Keratinocyte (primary cell): ENCODE data around the gene MSANTD1. TPM values are rescaled to one million over a fixed set of nuclear protein-coding genes. Genes with fewer than 3 reads are reported as not detected.

Experiments
- DNase-seq: peaks from one replicate; pipeline ENCODE4 v3.0.0-alpha.2; 2011; ENCODE audit warnings: low read depth, missing footprints, low spot score
- FAIRE-seq: peaks from 2 replicates; lab custom pipeline; 2011; peaks lifted over from hg19 to GRCh38; lab: Jason Lieb, UNC
- H2AFZ ChIP-seq: 2 replicates; pipeline ENCODE4 v1.6.0; 2012; ENCODE audit warnings: low read length, control low read depth, inconsistent platforms; ENCODE audit not compliant: control insufficient read depth
- H3K27ac ChIP-seq: 2 replicates; pipeline ENCODE4 v1.5.1; 2011; ENCODE audit warnings: low read length; ENCODE audit not compliant: control insufficient read depth, insufficient read depth
- H3K27me3 ChIP-seq: 3 replicates; pipeline ENCODE4 v1.6.0; 2011; ENCODE audit warnings: low read length; ENCODE audit not compliant: control insufficient read depth, insufficient read depth; ENCODE audit errors: extremely low read depth
- H3K36me3 ChIP-seq, 2 experiments: 2 replicates in 1 of 2; 3 replicates in 1 of 2; pipeline ENCODE4 v1.5.1; 2011; ENCODE audit warnings: low read length in 2 of 2, mild to moderate bottlenecking in 1 of 2; ENCODE audit not compliant: control insufficient read depth in 2 of 2, insufficient read depth in 2 of 2; ENCODE audit errors: extremely low read depth in 1 of 2
- H3K4me1 ChIP-seq: 3 replicates; pipeline ENCODE4 v1.5.1; 2011; ENCODE audit warnings: low read length; ENCODE audit not compliant: control insufficient read depth, insufficient read depth; ENCODE audit errors: extremely low read depth
- H3K4me2 ChIP-seq: 3 replicates; pipeline ENCODE4 v1.6.0; 2011; ENCODE audit warnings: low read depth, low read length; ENCODE audit not compliant: control insufficient read depth, insufficient read depth; ENCODE audit errors: extremely low read depth
- H3K4me3 ChIP-seq, 3 experiments: fragments of 200-600 bp in 1 of 3; sonication (generic) in 1 of 3; 2 replicates in 2 of 3; 3 replicates in 1 of 3; pipeline ENCODE4 v1.5.1; 2011 to 2016; ENCODE audit warnings: low read length in 3 of 3, mild to moderate bottlenecking in 3 of 3, control low read depth in 2 of 3, inconsistent platforms in 1 of 3, low read depth in 1 of 3, mixed read lengths in 1 of 3, mixed run types in 1 of 3, moderate library complexity in 1 of 3; ENCODE audit not compliant: control insufficient read depth in 2 of 3, insufficient read depth in 2 of 3; ENCODE audit errors: extremely low read depth in 1 of 3
- H3K79me2 ChIP-seq: 2 replicates; pipeline ENCODE4 v1.6.0; 2012; ENCODE audit warnings: low read length; ENCODE audit not compliant: control insufficient read depth, insufficient read depth
- H3K9ac ChIP-seq: 3 replicates; pipeline ENCODE4 v1.6.0; 2011; ENCODE audit warnings: low read length; ENCODE audit not compliant: control insufficient read depth, insufficient read depth; ENCODE audit errors: extremely low read depth
- H3K9me1 ChIP-seq: 3 replicates; pipeline ENCODE4 v1.6.0; 2011; ENCODE audit warnings: low read length; ENCODE audit not compliant: control insufficient read depth, insufficient read depth; ENCODE audit errors: extremely low read depth
- H3K9me3 ChIP-seq: 2 replicates; pipeline ENCODE4 v1.5.1; 2012; ENCODE audit warnings: low read depth, low read length; ENCODE audit not compliant: control insufficient read depth
- H4K20me1 ChIP-seq: 3 replicates; pipeline ENCODE4 v1.6.0; 2011; ENCODE audit warnings: low read length; ENCODE audit not compliant: control insufficient read depth, insufficient read depth; ENCODE audit errors: extremely low read depth
- CTCF ChIP-seq, 3 experiments: IDR thresholded peaks in 1 of 3; conservative IDR thresholded peaks in 1 of 3; optimal IDR thresholded peaks in 1 of 3; 2 replicates in 2 of 3; 3 replicates in 1 of 3; pipeline versions ENCODE3 to v1.5.1; 2011; ENCODE audit warnings: low read length in 3 of 3, mild to moderate bottlenecking in 3 of 3, moderate library complexity in 2 of 3, control low read depth in 1 of 3, inconsistent platforms in 1 of 3; ENCODE audit not compliant: insufficient read depth in 2 of 3; ENCODE audit errors: extremely low read depth in 1 of 3
- EZH2 ChIP-seq: IDR thresholded peaks from one replicate; pipeline ENCODE4 v1.6.1; 2012; ENCODE audit warnings: inconsistent platforms, mild to moderate bottlenecking, low read length, moderate library complexity
- dilution Hi-C: fragments of 300-500 bp; cut with MboI; formaldehyde crosslinking; loops from one replicate; pipeline ENCODE4 v1.7.0; 2020; ENCODE audit warnings: low sequenced_read_pairs; ENCODE audit not compliant: extremely low pct_ligation_motif_present
- polyA plus RNA-seq, 5 experiments: library from polyadenylated mRNA; depleted of rRNA in 3 of 5; stranded (reverse) in 3 of 5; stranded (forward) in 1 of 5; unstranded in 1 of 5; fragments of >200 nt; gene quantifications; 1 replicate in 1 of 5; 2 replicates in 3 of 5; 3 replicates in 1 of 5; pipeline versions ENCODE4 v1.2.1 to v1.2.3, GENCODE V29; 2011 to 2012; ENCODE audit warnings: missing spikeins in 2 of 5, low read depth in 1 of 5, low replicate concordance in 1 of 5

Gene MSANTD1
- polyA plus RNA-seq, 1 donor (not counting 4 experiments of a cell fraction or from before 2014, with no cell fraction given) = not detected

- no peak for FAIRE-seq
- Histone ChIP-seq H4K20me1 (no peaks in the 10 kb centered on the region), H3K27me3 (no peaks in the 10 kb centered on the region), H3K4me1 (no peaks in the 10 kb centered on the region), H3K36me3 (peaks cover 38 to 44% of the 10 kb centered on the region in 2 experiments), H3K9ac (no peak overlapping the region), H3K9me3 (no peaks in the 10 kb centered on the region), H3K9me1 (no peaks in the 10 kb centered on the region), H2AFZ (no peak overlapping the region), H3K79me2 (no peaks in the 10 kb centered on the region), H3K4me2 (no peak overlapping the region), H3K4me3 (no peak overlapping the region), H3K27ac (no peak overlapping the region)
- TF ChIP-seq EZH2 (no peak), CTCF (optimal IDR thresholded peaks at IDR 0.05 in 1 of 3, IDR thresholded peaks at IDR 0.05 in 1 of 3, conservative IDR thresholded peaks at IDR 0.05 in 1 of 3; ENCODE audit: extremely low read depth in 1 of 3, insufficient read depth in 2 of 3, low read length in 3 of 3) (no peak)
- no peak for DNase-seq
- dilution Hi-C loops = no loop called here
Measured at GRCh38 chr4:3225936-3226335, 23.0 kb upstream of the MSANTD1 start.

- Histone ChIP-seq H2AFZ (no peak overlapping the region), H3K4me3 (no peak overlapping the region), H3K36me3 (peaks cover 37 to 41% of the 10 kb centered on the region in 2 experiments), H3K9me3 (no peaks in the 10 kb centered on the region), H3K4me1 (no peaks in the 10 kb centered on the region), H3K27ac (no peak overlapping the region), H4K20me1 (no peaks in the 10 kb centered on the region), H3K79me2 (no peaks in the 10 kb centered on the region), H3K9me1 (no peaks in the 10 kb centered on the region), H3K9ac (no peak overlapping the region), H3K4me2 (no peak overlapping the region), H3K27me3 (no peaks in the 10 kb centered on the region)
- DNase-seq (no peak), FAIRE-seq (no peak)
- dilution Hi-C loops = no loop called here
- TF ChIP-seq CTCF (optimal IDR thresholded peaks at IDR 0.05 in 1 of 3, IDR thresholded peaks at IDR 0.05 in 1 of 3, conservative IDR thresholded peaks at IDR 0.05 in 1 of 3; ENCODE audit: extremely low read depth in 1 of 3, insufficient read depth in 2 of 3, low read length in 3 of 3) (no peak), EZH2 (no peak)
Measured at GRCh38 chr4:3226467-3226866, 22.5 kb upstream of the MSANTD1 start.
